ENCODE results near the gene ZNF764.

DNA sequence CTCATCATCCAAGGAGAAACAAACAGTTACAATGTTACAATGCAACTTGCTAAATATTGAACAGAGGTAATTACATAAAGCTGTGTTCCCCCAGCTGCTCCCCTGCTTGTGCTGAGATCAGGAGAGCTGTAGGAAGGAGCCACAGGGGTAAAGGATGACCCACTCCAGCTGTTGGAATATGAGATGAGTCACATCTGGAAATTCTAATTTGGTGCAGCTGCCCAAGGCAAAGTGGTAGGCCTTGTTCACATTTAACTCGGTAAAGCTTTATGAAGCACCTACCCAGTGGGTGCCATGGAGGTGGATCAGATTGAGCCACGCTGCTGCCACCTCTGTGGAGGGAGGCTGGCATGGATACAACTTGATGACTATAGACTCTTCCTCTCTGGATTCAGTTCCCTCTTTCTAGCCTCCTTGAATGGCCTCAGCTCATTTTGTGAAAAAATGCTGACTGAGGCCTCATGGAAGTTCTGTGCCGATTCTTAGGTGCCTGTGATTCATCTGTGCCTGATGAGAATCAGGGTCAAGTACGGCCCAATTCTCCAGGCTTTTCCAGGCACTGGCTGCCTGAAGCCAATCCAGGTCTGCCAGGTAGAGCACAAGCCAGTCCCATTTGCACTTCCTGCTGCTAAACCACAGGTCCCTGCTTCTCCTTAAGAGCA lies 44.6 kb upstream of the ZNF764 start:
- TF ChIP-seq CTCF (IDR thresholded peaks at IDR 0.05; ENCODE audit: low read length), result no peak
- no peak for TF ChIP-seq EZH2 (IDR thresholded peaks at IDR 0.05; ENCODE audit: borderline replicate concordance, low read length)

Data from OCI-LY1 (cell line).